SKM-1 (cell line): ENCODE results near the gene KIF25.

Experiments used
- DNase-seq: peaks from one replicate; lab custom pipeline; 2025; ENCODE audit not compliant: unreplicated experiment; lab: John Stamatoyannopoulos, UW

KIF25 gene

DNA sequence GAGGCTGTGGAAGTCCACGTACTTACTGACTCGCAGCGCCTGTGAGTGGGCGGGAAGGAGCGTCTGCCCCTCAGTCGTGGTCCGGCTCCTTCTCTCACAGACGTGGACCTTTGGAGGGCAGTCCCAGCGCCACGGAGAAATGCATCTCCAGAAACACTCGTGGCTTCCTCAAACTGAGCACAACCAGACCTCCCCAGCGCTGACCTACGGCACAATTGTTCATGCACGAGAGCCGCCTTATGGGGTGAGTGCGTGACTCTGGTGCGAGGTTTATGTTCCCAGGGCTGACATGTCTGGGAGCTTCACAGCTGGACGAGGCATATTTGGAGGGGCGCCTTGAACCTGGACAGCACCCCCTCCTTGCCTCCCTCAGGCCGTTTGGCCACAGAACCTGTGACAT, 51.8 kb downstream of the KIF25 start:
- no peak for DNase-seq

DNA sequence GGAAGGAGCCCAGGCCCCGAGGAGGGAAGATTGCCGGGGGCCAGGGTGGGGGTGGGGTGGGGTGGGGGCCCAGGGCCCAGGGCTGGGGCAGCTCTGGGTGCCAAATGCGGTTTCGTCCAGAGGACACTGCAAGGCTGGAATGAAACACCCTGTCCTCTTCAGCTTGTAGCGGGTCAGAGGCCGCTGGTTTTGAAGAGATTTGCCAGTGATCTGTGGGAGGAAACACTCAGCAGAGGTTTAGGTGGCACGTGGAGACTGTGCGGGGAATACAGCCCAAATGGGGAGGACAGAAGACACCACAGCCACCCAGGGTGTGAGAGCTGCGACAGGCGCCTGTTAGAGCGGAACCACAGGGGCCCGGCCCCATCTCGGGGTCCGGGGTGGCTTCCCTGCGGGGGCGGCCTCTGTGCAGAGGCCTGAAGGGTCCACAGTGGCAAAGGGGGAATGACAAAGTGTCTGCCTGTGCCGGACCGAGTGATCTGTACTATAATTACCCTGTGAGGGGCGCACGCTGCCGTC, 52.3 kb downstream of the KIF25 start:
- DNase-seq = no peak

DNA sequence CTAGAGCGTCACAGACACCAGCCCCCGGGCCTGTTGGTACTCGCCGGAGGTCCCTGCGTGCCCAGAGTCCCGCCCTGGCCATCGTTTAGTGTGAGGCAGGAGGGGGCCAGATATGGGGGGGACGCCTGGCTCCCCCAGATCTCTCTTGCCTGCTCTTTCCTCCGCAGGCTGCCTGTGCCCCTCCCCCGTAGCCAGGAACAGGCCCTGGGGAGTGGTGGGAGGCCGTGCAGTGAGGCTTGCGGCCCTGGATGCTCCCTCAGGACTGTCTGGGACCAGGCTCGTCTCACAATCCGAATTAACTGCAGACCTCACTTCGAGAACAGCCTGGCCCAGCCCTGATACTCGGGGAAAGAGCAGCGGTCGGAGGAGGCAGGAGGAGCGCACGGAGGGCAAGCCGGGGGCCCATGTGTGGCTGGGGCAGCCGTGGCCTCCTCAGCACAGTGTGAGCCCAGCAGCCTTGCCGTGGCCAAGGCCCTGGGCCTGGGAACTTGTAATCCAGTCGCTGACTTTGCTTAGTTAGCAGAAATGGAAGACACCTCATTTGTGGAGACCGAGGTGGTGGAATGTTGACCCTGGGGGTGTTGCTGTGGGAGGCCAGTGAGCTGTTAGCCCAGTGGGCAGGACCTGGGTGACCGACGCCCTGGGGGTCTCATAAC, 52.9 kb downstream of the KIF25 start:
- no peak for DNase-seq

DNA sequence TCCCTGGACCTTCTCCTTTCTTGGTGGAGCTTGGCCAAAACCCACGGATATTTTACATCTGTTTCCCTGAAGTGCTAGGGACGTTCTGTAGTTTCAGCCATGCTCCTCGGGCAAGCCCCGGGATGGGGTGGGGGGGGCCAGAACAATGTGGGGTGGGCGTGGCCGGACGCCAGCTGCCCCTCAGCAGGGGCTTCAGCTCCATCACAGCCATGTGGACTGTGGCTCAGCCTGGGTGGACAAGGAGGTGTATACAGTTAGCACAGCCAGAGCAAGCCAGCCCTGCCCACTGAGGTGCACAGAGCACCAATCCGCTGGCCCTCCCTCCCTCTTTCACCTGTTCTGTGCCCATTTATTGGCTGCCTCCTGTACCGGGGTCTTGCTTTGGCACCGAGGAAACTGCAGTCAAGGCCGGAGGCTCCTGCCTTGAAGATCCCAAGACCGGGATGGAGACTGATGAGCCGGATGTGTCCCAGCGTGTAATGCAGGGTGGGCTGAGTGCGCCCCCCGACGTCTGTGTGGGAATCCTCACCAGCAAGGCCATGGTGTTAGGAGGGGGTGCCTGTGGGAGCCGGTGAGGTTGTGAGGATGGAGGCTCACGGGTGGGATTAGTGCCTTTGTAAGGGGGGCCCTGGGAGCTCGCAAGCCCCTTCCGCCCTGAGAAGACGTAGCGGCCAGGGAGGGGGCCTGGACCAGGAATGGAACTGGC, 53.6 kb downstream of the KIF25 start:
- no peak for DNase-seq

DNA sequence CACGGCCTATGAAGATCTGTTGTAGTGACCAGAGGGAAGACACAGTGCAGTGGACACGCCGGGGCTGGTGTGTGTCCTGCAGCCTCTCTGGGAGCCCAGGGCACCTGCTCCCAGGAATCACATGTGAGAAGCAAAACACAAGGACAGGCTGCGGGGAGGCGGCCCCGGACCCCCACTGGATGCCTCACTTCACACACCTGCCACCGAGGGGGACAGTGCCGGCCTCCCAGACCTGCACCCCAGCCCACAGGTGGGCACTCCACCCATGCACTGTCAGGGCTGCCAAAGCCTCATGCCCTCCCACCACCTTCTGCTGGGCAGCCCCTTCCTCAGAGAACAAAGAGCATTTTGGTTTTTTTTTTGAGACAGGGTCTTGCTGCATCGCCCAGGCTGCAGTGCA, 54.2 kb downstream of the KIF25 start:
- no peak for DNase-seq

DNA sequence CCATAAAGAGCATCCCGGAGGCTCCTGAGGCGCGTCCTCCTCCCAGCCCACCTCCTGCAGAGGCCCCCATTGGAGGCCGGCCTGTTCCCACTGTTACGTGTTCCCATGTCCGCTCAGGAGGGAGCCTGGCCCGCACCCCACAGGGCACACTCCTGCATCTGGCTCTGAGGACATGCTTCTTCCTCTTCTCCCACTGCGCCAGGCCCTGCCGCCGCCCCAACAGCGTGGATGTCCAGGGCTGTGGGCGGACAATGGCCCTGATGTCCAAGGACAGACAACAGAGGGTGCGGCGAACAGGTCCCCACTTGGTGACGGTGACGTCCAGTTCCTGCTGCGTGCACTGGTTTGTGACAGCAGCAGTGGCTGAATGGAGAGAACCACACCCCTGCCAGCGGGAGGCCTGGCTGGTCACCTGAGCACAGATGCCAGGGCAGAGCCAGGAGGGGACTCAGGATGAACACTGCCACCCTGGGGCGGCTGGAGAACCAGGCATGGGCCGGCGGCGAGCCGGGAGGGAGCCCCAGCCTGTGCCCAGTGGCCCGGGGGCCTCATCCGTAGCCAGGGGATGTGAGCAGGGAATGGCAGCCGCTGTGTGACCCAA, 54.9 kb downstream of the KIF25 start:
- DNase-seq = no peak

DNA sequence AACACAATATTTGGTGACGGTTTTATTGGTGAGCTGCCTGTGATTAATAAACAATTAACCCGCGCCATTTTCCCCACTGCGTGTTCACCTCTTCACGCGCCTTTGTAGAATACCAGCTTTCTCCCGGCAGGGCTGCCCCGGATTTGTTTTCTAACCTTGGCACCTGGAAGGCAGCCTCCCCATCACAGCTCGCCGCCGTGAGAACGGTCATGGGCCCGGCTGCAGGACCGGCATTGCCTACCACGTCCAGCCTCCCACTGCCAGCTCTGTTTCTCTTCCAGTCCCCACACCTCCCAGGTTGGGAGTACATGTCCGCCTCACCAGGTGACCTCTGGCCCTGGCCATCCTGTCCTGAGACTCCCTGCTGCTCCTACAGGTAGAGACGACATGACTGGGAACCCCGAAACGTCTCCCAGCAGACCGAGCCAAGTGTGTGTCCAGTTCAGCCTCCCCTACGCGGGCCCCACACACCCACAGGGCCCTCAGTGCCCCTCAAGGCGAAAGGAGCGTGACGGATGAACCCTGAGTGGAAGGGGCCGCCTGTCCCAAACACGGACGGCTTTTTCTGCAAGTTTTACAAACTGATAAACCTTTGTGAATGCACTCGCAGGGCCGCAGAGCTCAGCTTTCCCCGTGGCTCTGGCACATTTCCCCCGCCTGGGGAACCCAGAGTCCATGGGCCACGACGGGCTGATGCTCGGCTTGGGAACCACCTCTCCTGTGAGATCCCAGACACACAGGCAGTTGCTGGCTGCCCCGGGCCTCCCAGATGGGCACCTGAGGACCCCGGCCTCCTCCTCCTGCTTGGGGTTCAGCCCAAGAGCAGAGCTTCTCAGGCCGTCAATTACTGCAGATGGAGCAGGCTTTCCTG, 55.9 kb downstream of the KIF25 start:
- no peak for DNase-seq

DNA sequence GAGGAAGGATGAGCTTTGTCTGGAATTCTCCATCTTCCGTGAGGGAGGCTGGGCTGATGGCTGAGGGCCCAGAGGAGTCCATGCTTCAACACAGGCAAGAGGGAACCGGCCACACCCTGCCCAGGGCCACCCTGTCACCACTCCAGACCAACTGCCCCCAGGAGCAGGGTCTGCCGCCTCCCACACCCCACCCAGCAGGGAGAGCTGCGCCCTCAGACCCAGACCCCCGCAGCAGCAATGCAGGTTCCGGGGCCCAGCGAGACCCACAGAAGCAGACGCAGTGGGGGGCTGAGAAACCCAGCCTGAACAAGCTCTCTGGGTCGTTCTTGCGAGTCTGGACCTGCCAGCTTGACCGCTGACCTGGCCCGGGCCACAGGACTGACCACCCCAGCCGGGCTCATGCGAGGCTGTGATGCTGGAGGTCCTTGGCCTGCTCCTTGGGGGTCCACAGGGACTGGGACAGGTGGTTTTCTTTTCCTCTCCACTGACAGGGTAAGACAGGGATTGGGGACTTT, 56.5 kb downstream of the KIF25 start:
- DNase-seq = no peak

DNA sequence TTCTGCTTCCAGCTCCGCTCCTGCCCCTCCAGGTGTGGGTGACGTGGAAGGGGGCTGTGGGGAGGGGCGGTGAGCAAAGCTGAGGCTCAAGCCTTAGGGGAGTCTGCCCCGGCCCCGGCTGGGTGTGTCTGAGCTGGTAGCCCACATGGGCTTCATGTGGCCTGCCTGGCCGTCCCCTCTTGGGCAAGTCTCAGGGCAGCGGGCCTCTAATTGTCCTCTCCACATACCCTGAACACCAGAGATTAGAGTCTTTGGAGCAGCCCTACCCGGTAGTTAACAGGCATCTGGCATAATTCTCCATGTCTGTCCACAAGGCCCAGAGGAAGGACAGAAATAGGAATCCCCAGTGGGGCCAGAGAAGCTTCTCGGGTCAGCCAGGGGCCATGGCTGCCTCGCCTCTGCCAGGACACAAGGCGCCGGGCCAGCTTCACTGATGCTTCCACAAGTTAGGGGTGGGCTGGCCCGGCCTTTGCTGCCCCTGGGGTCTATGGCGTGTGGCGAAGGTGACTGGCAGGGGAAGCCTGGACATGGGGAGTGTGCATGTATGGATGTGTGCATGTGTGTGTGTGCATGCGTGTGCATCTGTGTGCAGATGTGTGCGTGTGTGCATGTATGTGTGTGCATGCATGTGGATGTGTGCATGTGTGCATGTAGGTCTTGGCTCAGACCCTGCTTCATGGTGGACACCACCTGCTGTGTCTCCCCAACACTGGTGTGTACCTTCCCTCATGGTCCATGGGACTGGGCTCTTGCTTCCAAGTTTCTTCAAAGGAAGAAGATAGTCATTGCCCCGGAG, 57.5 kb downstream of the KIF25 start:
- DNase-seq = no peak

DNA sequence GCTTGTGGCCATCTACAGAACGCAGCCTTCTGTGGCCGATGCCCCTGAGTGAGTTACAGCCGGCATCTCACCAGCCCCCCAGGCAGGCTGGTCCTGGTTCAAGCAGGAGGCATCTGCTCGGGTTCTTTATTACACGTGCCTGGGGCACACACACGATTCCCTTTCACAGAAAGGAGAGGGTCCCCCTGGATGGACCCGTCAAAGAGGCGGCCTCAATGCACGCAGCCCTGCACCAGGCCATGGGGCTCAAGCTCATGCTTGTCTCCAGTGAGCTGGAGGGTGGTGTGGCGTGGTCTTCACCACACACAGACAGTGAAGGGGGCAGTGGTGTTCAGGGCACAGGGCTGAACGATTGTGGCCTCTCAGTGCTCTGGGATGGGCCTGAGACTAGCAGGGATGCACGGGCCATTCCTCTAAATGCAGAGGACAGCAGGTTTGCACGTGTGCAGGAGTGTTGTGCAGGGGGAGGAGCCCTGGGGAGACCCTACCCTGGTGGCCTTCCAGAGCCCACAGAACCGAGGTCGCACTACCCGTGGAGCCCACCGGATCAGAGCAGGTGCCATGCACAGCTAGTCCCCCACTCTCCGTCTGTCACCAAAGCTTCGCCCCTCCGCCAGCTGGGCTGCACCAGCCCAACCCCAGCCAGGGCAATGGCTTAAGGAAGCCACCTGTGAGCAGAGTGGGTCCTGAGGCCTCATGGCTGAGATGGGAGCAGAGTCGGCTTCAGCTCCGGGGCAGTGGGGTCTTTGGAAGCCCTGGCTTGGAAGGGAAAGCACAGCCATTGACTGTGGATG, 58.4 kb downstream of the KIF25 start:
- DNase-seq = no peak

DNA sequence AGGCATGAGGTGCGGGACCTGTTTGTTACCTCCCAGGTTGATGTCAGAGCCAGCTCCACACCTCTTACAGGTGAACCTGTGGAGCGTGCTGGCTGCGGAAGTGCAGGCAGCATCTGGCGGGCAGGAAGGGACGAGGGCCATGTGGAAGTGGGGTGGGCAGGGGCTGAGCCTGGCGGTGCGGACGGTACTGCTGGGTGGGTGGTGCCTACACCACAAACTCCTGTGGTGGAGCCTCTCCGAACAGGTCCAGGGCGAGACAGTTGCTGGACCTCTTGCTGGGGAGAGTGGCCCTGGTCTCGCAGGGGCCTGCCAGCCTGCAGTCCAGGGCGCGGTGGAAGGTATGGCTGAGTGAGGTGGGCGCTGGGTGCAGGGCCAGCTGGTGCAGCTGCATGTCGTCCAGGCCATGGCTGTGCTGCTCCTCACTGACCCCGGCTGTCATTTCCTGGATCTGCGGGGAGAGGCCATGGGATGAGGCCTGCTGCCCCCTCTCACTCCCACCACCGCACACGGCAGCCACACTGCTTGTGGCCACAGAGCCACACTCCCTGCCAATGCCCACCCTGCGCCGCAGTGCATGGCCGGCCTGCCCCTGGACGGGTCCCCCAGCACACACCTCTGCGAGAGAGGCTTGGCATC, 59.5 kb downstream of the KIF25 start:
- no peak for DNase-seq

DNA sequence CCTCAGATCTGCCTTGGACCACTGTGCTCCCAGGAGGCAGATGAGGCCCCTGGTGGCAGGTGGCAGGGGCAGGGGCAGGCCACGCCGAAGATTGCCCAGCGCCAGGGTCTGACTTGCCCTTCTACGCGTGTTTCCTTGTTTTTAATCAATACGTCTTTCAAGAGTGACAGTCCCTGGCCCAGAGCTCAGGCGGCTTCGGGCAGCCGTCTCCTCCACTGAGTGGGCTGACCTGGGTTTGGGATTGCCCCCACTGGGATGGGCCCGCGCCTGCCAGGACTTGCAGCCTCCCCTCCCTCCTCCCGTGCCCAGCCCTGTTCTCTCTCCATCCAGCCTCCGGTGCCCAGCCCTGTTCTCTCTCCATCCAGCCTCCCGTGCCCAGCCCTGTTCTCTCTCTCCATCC, 60.4 kb downstream of the KIF25 start:
- no peak for DNase-seq

DNA sequence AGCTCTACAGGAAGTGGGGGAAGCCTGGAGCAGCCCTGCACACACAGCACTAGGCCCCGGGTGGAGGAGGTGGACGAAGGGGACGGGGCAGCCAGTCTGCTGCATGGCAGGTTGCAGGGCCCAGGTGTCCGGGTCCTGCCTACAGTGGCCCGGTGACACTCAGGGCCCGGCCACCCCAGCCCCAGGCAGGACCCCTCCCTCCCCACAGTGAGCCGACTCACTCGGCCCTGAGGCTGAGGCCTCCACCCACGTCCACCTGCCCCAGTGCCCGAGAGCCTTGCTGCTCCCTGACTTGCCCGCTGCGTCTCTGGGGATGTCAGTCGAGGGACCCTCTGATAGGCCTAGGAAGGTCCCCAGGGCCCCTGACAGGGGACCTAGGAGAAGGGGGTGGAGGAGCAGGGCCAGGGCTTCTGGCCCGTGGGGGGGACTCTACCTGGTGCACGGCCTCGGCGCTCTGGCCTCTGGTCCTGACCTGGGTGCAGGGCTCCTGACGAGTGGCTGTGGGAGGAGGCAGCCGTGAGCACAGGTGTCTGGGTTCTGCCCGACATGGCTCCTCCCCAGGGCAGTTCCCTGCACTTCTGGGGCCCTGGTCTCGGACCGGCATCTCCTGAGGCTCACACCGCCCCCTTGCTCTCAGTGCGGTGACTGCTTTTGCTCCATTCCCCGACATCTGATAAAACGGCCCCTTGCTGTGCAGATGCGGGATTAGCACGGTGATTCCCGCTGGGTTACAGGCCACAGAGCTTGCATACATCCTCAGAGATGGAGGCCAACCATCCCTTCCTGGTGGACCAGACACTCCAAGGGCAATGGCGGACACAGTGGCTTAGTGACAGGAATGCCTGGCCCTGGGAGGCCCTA, 61.5 kb downstream of the KIF25 start:
- DNase-seq = no peak

DNA sequence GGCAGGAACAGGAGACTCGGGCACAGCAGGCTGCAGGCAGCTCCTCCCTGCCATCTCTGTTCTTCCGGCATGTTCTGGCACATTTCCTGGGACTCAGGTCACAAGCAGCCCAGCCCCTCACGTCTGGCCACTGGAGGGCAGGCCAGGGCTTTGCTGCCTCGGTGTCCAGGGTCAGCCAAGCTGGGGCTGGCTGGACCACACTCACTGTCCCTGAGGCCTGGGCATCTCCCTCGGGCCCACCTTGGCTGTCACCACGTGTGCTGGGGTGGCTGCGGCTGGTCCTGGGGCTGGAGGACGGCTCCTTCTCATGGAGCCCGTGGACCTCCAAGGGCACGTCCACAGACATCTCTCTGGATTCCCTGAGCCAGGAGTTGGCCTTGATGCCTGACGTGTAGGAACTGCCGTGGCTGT, 63.1 kb downstream of the KIF25 start:
- DNase-seq = no peak

DNA sequence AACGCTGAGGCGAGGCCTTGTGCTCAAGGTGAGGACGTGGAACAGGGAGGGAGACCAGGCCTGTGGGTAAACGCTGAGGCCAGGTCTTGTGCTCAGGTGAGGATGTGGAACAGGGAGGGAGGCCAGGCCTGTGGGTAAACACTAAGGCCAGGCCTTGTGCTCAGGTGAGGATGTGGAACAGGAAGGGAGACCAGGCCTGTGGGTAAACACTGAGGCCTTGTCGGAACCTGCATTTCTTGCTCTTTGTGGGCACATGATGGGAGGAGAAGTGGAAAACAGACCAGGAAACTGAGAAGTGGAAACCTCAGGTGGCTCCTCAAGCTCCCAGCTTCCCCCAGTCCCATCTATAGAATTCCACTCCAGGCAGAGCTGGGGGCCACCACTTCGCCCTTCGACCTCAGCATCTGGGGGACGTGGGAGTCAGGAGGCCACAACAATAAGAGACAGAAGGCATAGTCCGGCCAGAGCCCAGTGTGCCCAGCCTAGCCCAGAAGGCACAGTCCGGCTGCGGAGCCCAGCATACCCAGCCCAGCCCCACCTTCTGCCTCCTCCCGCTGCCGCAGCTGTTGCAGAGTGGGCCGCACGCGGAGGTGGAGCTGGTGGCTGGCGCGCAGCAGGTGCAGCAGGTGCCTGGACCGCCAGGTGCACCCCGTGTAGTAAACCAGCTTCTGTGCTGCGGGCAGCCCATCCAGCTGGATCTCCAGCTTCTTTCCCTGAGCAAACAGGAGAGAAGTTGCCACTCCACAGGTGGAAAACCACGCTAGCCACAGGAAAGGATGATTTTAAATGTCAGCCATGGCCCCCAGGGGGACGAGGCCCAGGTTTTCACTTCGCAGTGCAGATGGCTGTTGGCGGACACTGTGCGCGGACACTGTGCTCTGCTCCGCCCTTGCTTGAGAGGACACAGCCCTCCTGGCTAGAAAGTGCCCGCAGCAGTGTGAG, 64.1 kb downstream of the KIF25 start:
- no peak for DNase-seq

DNA sequence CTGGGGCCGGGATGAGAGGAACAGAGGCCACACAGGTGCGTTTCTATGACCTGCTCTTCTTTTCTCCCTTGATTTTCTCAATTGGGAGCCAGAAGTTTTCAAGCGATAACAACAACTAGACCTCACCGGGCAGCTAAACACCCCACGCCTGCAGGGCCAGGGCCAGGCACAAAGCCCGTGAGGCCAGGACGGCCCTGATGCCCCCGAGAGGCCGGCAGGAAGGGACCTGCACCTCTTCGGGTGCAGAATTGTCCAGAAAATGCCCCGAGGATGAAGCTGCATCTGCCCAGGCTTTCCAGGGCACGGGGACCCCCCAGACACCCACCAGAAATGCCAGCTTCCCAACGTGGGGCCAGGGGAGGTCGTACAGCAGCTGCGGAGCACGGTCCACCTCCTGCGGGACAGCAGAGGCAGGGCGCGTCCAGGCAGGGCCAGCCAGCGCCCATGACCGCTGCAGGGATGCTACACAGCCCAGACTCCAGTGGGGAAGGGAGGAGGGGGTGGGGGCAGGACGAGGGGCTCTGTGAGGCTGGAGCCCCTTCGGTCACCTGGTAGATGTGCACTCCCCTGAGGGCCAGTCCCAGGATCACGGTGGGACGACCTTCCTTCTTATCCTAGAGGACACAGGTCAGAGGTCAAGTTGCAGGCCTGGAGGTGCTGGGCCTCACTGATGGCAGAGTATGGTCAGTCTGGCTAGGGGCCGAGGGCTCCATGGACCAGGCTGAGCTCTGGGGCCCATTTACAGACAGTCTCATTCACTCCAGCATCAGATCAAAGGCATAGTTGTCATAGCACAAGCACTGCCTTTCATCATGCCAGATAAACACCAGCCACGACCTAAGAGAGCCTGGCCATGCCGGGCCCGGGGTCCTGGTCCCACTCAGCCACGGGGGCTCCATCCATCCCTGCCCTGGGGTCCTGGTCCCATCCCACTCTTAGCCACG, 65.1 kb downstream of the KIF25 start:
- DNase-seq = no peak
